OCI-LY7 (cell line): ENCODE measurements around the gene CYP2A7. TPM values are rescaled to one million over a fixed set of nuclear protein-coding genes. Genes with fewer than 3 reads are reported as not detected.

Experiments
- BruUV-seq: library from RNA; stranded (reverse); fragments of 400-500 nt; replicated peaks from 2 replicates; lab custom pipeline; 2021; lab: Mats Ljungman, UMichigan
- CTCF ChIA-PET: fragments of 300-600 bp; sonication (Branson Sonifier 250); formaldehyde crosslinking; loops from one replicate; lab custom pipeline; 2022; ENCODE audit warnings: antibody characterized with exemption; ENCODE audit not compliant: unreplicated experiment; lab: Charles Lee
- POLR2A ChIA-PET: fragments of 300-600 bp; sonication (Branson Sonifier 250); formaldehyde crosslinking; loops from one replicate; lab custom pipeline; 2022; ENCODE audit warnings: antibody characterized with exemption; lab: Charles Lee
- DNase-seq: peaks from one replicate; pipeline ENCODE4 v3.0.0-alpha.2; 2015; ENCODE audit warnings: low spot score
- H2AFZ ChIP-seq: fragments of 200-600 bp; sonication (generic), shearing (Covaris generic); 2 replicates; pipeline ENCODE4 v1.6.1; 2014; ENCODE audit warnings: mild to moderate bottlenecking, antibody characterized with exemption, low read length, moderate library complexity
- H3K27ac ChIP-seq: fragments of 200-600 bp; sonication (generic); 2 replicates; pipeline ENCODE4 v1.5.1; 2014; ENCODE audit warnings: mixed run types, low read depth, mild to moderate bottlenecking, moderate library complexity, low read length, inconsistent platforms; ENCODE audit not compliant: poor library complexity, severe bottlenecking
- H3K36me3 ChIP-seq: fragments of 200-600 bp; sonication (generic); 2 replicates; pipeline ENCODE4 v1.6.1; 2014; ENCODE audit warnings: mild to moderate bottlenecking, antibody characterized with exemption, low read length, moderate library complexity, mixed read lengths; ENCODE audit not compliant: insufficient read depth
- H3K4me1 ChIP-seq: fragments of 200-600 bp; sonication (generic); 2 replicates; pipeline ENCODE4 v1.5.1; 2014; ENCODE audit warnings: mild to moderate bottlenecking, low read length; ENCODE audit not compliant: insufficient read depth, poor library complexity, severe bottlenecking
- H3K4me2 ChIP-seq: fragments of 200-600 bp; sonication (generic); 2 replicates; pipeline ENCODE4 v1.6.1; 2014; ENCODE audit warnings: mild to moderate bottlenecking, low read length
- H3K4me3 ChIP-seq: fragments of 200-600 bp; sonication (generic); 2 replicates; pipeline ENCODE4 v1.5.1; 2014; ENCODE audit warnings: mild to moderate bottlenecking, low read depth, low read length; ENCODE audit not compliant: poor library complexity, severe bottlenecking
- H3K79me2 ChIP-seq: fragments of 200-600 bp; sonication (generic); 2 replicates; pipeline ENCODE4 v1.6.1; 2016; ENCODE audit warnings: low read depth, mild to moderate bottlenecking, low read length, moderate library complexity, mixed read lengths; ENCODE audit not compliant: insufficient read depth
- H3K9me2 ChIP-seq: fragments of 200-600 bp; sonication (generic); 2 replicates; pipeline ENCODE4 v1.6.1; 2016; ENCODE audit warnings: mild to moderate bottlenecking, low read length, mixed read lengths; ENCODE audit not compliant: insufficient read depth
- H3K9me3 ChIP-seq: fragments of 200-600 bp; sonication (generic); 2 replicates; pipeline ENCODE4 v1.6.1; 2014; ENCODE audit warnings: mild to moderate bottlenecking, mixed run types, low read length, mixed read lengths
- H4K20me1 ChIP-seq: fragments of 200-600 bp; sonication (generic); 2 replicates; pipeline ENCODE4 v1.6.1; 2014; ENCODE audit warnings: mild to moderate bottlenecking, antibody characterized with exemption, low read length, moderate library complexity, mixed read lengths; ENCODE audit not compliant: insufficient read depth
- CTCF ChIP-seq: fragments of 200-600 bp; sonication (generic); conservative IDR thresholded peaks from 2 replicates; pipeline ENCODE4 v1.5.1; 2014; ENCODE audit warnings: mild to moderate bottlenecking, antibody characterized with exemption, low read length, moderate library complexity, mixed read lengths
- EZH2phosphoT487 ChIP-seq: fragments of 200-600 bp; sonication (generic); IDR thresholded peaks from 2 replicates; pipeline ENCODE4 v1.6.1; 2018; ENCODE audit warnings: low read depth, borderline replicate concordance, mild to moderate bottlenecking, mixed run types, antibody characterized with exemption, low read length, moderate library complexity, mixed read lengths
- intact Hi-C: fragments of 100-400 bp; cut with micrococcal nuclease; formaldehyde crosslinking; loops from one replicate; pipeline ENCODE4 v1.10.0; 2022; ENCODE audit not compliant: unreplicated experiment
- total RNA-seq, 2 experiments: library from RNA; depleted of rRNA in 1 of 2; stranded (reverse); fragments of >200 nt in 1 of 2; shearing (Covaris generic) in 1 of 2; gene quantifications; 2 replicates each; pipeline ENCODE4 v1.2.3, GENCODE V29; 2014 to 2022

The CYP2A7 gene
- total RNA-seq, 2 experiments from 2014 or later = not detected

GRCh38 chr19:40896418-40896796, 14.4 kb upstream of the CYP2A7 start:
- no peak overlapping the region for H3K4me2 ChIP-seq
- DNase-seq = no peak
- no TSS peak for BruUV-seq
- H3K4me1 ChIP-seq = no peaks in the 10 kb centered on the region
- H3K9me3 ChIP-seq = no peaks in the 10 kb centered on the region
- H3K27ac ChIP-seq = no peak overlapping the region
- no peaks in the 10 kb centered on the region for H4K20me1 ChIP-seq
- H3K79me2 ChIP-seq = no peaks in the 10 kb centered on the region
- ChIA-PET POLR2A (interaction anchor here (0.7 kb wide), 1 partner anchor 292 kb away, joined by 5 read pairs; no protein-coding TSS in a partner anchor), CTCF (no interaction called here)
- no peaks in the 10 kb centered on the region for H3K36me3 ChIP-seq
- no peak overlapping the region for H2AFZ ChIP-seq
- no peaks in the 10 kb centered on the region for H3K9me2 ChIP-seq
- intact Hi-C loops = no loop called here
- H3K4me3 ChIP-seq = no peak overlapping the region
- TF ChIP-seq EZH2phosphoT487 (no peak), CTCF (no peak)

- Histone ChIP-seq H3K9me2 (no peaks in the 10 kb centered on the region), H2AFZ (no peak overlapping the region), H3K4me3 (no peak overlapping the region), H3K79me2 (no peaks in the 10 kb centered on the region), H3K9me3 (no peaks in the 10 kb centered on the region), H3K4me2 (no peak overlapping the region), H3K36me3 (no peaks in the 10 kb centered on the region), H3K27ac (no peak overlapping the region), H4K20me1 (no peaks in the 10 kb centered on the region), H3K4me1 (no peaks in the 10 kb centered on the region)
- TF ChIP-seq CTCF (no peak), EZH2phosphoT487 (no peak)
- POLR2A ChIA-PET = no interaction called here
- intact Hi-C loops = no loop called here
- no TSS peak for BruUV-seq
- CTCF ChIA-PET = no interaction called here
- DNase-seq = no peak
These were observed 11.1 kb upstream of the CYP2A7 start for GRCh38 chr19:40893112-40893511.

- H3K9me2 ChIP-seq = no peaks in the 10 kb centered on the region
- no peaks in the 10 kb centered on the region for H4K20me1 ChIP-seq
- no peaks in the 10 kb centered on the region for H3K79me2 ChIP-seq
- H3K9me3 ChIP-seq = no peaks in the 10 kb centered on the region
- no TSS peak for BruUV-seq
- DNase-seq = no peak
- intact Hi-C loops = no loop called here
- ChIA-PET CTCF (no interaction called here), POLR2A (no interaction called here)
- no peak overlapping the region for H2AFZ ChIP-seq
- no peaks in the 10 kb centered on the region for H3K4me1 ChIP-seq
- TF ChIP-seq EZH2phosphoT487 = no peak
- no peak for TF ChIP-seq CTCF
- H3K27ac ChIP-seq = no peak overlapping the region
- H3K4me2 ChIP-seq = no peak overlapping the region
- H3K4me3 ChIP-seq = no peak overlapping the region
- no peaks in the 10 kb centered on the region for H3K36me3 ChIP-seq
These were observed 7.3 kb upstream of the CYP2A7 start for GRCh38 chr19:40889366-40889765.
